HG03095 (cell line): ENCODE data around the gene ERCC8.
"Not testable (repeated sequence)": the region's sequence is repeated elsewhere in the genome, so short reads cannot be mapped to it uniquely, and the experiment has no call there.

Source experiments
- ATAC-seq: cut with Tn5 transposase; IDR thresholded peaks from one replicate; pipeline ENCODE4 v1.9.1; 2021; ENCODE audit warnings: moderate library complexity; ENCODE audit not compliant: unreplicated experiment

ERCC8 gene

DNA sequence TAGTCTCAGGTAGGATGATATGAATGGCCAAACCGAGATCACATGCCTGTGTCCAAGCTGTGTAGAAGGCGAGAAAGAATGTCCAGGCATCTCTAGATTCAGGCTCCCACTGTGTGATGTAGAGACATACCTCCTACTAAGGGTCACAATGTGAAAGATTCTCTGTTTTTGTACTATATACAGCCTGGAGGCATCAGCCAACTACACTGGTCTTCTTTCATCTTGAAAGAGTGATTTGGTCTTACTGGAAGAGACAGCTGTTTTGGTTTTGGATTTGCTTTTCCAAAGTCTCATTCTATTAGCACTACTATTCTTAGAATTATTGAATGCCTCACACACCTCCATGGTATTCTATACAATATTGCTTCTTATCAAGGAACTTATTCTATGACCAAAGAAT lies 26.4 kb downstream of the ERCC8 start:
- no peak for ATAC-seq

GRCh38 chr5:60916646-60917045 lies 28.2 kb downstream of the ERCC8 start:
- ATAC-seq, result no peak

DNA sequence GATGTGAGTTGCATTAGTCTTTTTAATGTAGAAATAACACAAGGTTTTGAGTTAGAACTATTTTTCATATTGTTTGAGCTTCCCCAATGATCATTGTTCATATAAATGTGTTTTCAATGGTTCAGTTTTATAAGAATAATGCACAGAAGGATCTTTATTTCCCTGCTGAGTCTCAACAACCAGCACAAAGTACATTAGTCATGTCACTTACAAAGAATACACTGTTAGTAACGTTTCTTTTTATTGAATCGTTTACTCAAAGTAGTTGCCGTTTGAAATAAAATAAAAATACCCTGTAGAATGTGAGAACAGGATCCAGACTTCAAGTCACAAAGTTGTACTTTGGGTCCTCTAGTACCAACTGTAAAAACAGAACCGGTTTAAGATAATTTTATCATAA lies 41.5 kb downstream of the ERCC8 start:
- no peak for ATAC-seq

- ATAC-seq, result no peak
Observed at GRCh38 chr5:60896991-60897390, 47.9 kb downstream of the ERCC8 start.

DNA sequence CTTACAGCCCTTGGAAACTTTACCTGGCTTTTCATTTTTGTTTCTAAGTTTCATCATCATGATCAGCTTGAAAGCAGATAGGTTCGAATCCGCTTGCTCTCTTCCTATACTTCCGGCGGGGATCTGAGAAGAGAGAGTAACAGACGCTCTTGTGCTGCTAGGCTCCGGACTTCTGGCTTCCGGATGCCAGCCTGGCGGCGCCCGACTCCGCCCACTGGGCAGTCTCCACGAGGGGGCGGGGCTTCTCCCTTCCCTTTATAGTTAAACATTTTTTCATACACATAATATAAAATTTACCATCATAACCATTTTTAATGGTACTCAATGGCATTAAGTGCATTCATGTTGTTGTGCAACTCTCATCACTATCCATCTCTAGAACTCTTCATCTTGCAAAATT lies 51.3 kb downstream of the ERCC8 start:
- ATAC-seq, result no peak

DNA sequence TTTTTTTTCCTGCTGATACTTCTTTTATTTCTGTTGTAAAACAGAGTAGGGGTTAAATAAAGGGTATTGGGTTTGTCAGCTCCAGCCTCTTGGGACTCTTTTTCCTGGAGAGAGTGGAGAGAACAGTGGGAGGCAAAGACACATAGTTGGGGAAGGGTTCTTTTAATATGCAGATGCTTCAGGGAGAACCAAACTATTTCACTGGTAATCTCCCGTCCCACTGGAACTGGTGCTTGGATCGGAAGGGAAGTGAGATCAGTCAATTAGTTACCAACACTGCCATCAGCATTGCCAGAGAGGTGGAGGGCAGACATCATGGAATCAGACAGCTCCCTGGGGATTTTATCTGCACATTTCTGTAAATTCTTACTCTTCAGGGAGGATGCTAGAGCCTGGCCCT lies 53.2 kb downstream of the ERCC8 start:
- no peak for ATAC-seq

- ATAC-seq, result peak; percentile 60
Observed at GRCh38 chr5:60888359-60889061, 56.4 kb downstream of the ERCC8 start.

GRCh38 chr5:60887746-60888145 lies 57.1 kb downstream of the ERCC8 start:
- no peak for ATAC-seq

GRCh38 chr5:60887096-60887495 lies 57.8 kb downstream of the ERCC8 start:
- ATAC-seq, result no peak

GRCh38 chr5:60886158-60886557 lies 58.7 kb downstream of the ERCC8 start:
- ATAC-seq, result no peak

- ATAC-seq, result no peak
Observed at GRCh38 chr5:60883229-60883628, 61.6 kb downstream of the ERCC8 start.

GRCh38 chr5:60872892-60873291 lies 72.0 kb downstream of the ERCC8 start:
- no peak for ATAC-seq

- ATAC-seq, result no peak
Observed at GRCh38 chr5:60870857-60871256, 74.0 kb downstream of the ERCC8 start.

GRCh38 chr5:60860572-60860971 lies 84.3 kb downstream of the ERCC8 start:
- ATAC-seq, result not testable (repeated sequence)

GRCh38 chr5:60856066-60856465 lies 88.8 kb downstream of the ERCC8 start:
- no peak for ATAC-seq

DNA sequence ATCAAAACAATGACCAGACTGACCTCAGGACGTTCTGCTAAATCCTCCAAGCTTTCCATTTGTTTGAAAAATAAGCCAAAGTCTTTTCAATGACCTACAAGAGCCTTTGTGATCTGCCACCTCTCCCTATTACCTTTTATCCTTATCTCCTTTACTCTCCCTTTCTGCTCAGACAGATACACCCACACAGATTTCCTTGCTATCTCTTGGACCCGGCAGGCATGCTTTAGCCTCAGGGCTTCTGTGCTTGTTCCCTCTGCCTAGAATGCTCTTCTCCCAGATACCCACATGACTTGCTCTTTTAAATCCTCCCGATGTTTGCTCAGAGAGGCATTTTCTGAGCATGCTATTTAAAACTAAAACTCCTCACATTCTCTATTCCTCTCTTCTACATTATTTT lies 91.9 kb downstream of the ERCC8 start:
- no peak for ATAC-seq

DNA sequence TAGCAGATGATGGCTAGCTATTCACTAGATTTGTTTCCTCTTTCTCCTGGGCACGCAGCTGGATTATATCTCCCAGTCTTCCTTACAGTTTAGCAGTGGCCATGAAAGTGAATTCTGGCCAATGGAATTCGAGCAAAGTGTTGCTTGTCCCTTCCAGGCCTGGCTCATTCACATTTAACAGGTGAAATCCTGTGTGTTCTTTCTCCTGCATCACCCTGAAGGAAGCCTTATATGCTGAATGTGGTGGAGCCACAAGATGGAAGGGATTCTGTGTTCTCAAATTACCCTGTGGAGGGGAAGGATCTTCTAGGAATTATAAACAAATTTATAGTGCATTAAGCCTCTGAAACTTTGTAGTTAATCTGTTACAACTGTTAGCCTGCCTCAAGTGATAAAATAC lies 92.6 kb downstream of the ERCC8 start:
- ATAC-seq, result no peak

GRCh38 chr5:60851626-60852025 lies 93.2 kb downstream of the ERCC8 start:
- ATAC-seq, result no peak

DNA sequence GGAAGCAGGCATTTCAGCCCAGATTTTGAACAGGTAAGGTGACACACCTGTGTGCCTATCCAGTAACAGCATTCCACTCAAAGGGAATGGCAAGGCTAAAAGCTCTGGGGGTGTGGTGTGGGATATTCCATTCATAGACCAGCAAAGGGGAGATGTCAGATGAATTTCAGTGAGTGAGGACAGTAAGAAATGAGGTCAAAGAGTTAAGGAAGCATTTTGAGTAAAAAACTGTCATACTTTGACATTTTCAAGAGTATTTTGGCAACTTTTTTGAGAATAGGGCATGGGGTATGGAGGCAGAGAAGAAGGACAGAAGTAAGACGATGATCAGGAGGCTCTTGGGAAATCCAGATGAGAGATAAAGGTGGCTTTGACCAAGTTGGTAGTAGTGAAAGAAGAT lies 98.6 kb downstream of the ERCC8 start:
- no peak for ATAC-seq

- ATAC-seq, result peak; percentile 94
Observed at GRCh38 chr5:60843936-60844905, 100.6 kb downstream of the ERCC8 start, which contains the start of gene ELOVL7. Gene ELOVL7 (minus strand): TSS chr5:60844269. CDS start chr5:60787397, 56,872 bp downstream.

DNA sequence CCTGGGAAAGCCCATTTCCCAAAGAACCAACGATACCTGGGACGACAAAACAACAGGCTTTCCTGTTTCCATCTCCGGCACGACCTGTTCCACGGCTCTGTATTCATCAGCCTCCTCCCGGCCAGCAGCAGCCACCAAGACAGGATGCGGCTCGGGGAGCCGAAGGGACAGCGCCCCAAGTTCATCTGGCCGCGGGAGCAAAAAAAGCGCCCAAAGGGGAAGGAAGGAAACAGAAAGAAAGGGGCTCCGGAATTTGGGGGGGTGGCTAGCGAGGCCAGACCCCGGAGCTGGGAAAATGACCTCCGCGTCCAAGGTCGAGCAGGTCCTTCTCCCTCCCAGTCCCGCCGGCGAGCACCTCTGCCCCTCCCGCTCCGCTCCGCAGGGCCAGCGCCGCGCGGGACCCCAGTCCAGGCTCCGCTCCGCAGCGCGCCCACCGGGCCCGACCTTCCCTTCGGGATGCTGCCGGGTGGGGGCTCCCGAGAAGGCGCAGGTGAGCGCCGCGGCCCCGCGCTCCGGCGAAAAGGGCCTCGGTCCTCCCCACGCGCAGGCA lies 101.4 kb downstream of the ERCC8 start:
- ATAC-seq, result peak; percentile 21
